ENCODE measurements around the gene TMX4. TPM values are rescaled to one million over a fixed set of nuclear protein-coding genes. Genes with fewer than 3 reads are reported as not detected.
"Not testable (repeated sequence)": the region's sequence is repeated elsewhere in the genome, so short reads cannot be mapped to it uniquely, and the experiment has no call there.

TMX4 gene
- total and polyA plus RNA-seq, 4 donors = 15.8 to 56.8 (median 35.6) TPM

DNA sequence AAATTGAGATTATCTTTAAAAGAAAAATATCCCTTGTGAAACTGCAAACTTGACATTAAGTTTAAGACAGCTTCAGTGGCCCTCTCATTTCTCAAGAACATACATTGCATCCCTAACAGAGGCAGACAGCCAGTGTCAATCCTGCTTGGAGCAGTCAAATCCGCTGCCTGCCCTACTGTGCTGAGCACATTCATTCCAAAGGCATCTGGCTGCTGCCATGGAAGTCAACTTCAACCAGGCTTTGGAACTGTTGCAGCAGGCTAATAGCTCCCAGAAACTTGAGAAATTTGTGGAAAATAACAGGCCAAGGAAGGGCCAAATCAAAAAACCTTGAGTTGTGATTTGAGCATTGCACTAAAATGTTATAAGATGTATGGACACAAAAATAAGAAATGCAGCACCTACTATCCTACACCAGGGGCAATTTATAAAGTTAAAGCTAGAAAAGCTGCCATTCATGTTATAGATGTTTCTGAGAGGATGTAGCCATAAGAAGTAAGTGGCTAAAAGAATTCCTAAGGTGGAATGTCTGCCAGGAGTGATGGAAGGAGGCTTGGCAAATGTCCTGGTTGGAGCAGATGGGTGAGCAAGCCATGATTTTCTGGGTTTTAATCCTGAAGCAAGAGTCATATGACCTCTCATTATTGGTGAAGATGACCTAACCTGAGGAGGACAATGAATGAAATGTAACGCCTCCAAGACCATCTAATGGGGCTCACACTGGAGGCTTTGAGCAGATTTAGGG, 47.9 kb downstream of the TMX4 start:
- no peak for ATAC-seq (ENCODE audit: low FRiP score)
- no peaks in the 10 kb centered on the region for H3K27me3 ChIP-seq (ENCODE audit: control insufficient read depth in 1 of 2, insufficient read depth in 2 of 2, low read length in 1 of 2)
- H3K4me1 ChIP-seq (ENCODE audit: control insufficient read depth in 1 of 2, insufficient read depth in 2 of 2, low read length in 2 of 2) = no peaks in the 10 kb centered on the region
- intact Hi-C loops (cut with DNase I) = no loop called here
- 73 to 76% methylated on average over 2 of the region's 2 CpGs for WGBS, 2 donors
- H3K36me3 ChIP-seq (ENCODE audit: control insufficient read depth in 1 of 2, insufficient read depth in 2 of 2, low read length in 1 of 2) = no peaks in the 10 kb centered on the region
- no peak overlapping the region for H3K4me3 ChIP-seq (ENCODE audit: low read length in 2 of 2)
- no peak overlapping the region for H3K27ac ChIP-seq (ENCODE audit: low read depth in 1 of 2, low read length in 2 of 2)
- DNase-seq = no peak
- no peaks in the 10 kb centered on the region for H3K9me3 ChIP-seq (ENCODE audit: control insufficient read depth, low read length)

DNA sequence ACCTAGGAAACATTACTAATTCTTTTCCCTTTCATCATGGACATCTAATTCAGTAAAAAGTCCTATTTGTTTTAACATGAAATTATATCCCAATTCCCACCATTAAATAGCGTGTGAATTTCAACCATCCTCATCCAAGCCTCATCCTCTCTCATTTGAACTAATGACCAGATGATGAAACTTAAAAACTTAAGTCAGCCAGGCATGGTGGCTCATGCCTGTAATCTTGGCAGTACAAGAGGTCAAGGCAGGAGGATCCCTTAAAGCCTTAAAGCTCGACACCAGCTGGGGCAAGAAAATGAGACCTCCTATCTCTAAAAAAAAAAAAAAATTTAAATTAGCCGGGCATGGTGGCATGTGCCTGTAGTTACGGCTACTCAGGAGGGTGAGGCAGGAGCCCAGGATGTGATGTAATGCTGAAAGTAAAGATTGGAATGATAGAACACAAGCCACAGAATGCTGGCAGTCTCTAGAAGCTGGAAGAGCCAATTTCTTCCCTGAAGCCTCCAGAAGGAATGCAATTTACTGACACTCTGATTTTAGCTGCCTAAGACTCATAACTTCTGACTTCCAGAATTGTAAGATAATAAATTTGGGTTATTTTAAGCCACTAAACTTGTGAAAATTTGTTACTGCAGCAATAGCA, 52.2 kb downstream of the TMX4 start:
- DNase-seq = no peak
- Histone ChIP-seq H3K4me1 (ENCODE audit: control insufficient read depth in 1 of 2, insufficient read depth in 2 of 2, low read length in 2 of 2) (no peaks in the 10 kb centered on the region), H3K27me3 (ENCODE audit: control insufficient read depth in 1 of 2, insufficient read depth in 2 of 2, low read length in 1 of 2) (no peaks in the 10 kb centered on the region), H3K9me3 (ENCODE audit: control insufficient read depth, low read length) (no peaks in the 10 kb centered on the region), H3K36me3 (ENCODE audit: control insufficient read depth in 1 of 2, insufficient read depth in 2 of 2, low read length in 1 of 2) (no peaks in the 10 kb centered on the region), H3K4me3 (ENCODE audit: low read length in 2 of 2) (no peak overlapping the region), H3K27ac (ENCODE audit: low read depth in 1 of 2, low read length in 2 of 2) (no peak overlapping the region)
- intact Hi-C loops (cut with DNase I) = no loop called here
- WGBS, 2 donors = 55 to 60% methylated on average over 4 of the region's 4 CpGs
- peak; percentile 76 for ATAC-seq (ENCODE audit: low FRiP score)

DNA sequence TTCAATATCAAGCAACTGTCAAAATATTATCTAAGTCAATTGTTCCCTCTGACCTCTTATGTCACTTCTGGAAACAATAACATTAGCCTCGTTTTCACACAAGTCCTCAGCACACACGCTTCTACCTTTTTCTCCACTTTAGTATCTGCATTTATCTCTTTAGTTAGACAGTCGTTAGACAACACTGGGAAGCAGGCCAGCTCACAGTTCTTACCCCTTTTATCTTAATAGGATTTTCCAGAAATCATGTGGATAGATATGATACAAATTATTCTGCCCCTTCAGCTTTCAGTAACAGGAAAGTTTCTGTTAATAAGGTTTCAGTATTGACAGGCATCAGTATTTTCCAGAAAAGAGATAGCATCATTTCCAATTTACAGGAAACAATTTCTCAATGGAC, 53.4 kb downstream of the TMX4 start:
- no peak overlapping the region for H3K4me3 ChIP-seq (ENCODE audit: low read length in 2 of 2)
- ATAC-seq (ENCODE audit: low FRiP score) = no peak
- H3K36me3 ChIP-seq (ENCODE audit: control insufficient read depth in 1 of 2, insufficient read depth in 2 of 2, low read length in 1 of 2) = no peaks in the 10 kb centered on the region
- intact Hi-C loops (cut with DNase I) = no loop called here
- H3K4me1 ChIP-seq (ENCODE audit: control insufficient read depth in 1 of 2, insufficient read depth in 2 of 2, low read length in 2 of 2) = no peaks in the 10 kb centered on the region
- H3K27ac ChIP-seq (ENCODE audit: low read depth in 1 of 2, low read length in 2 of 2) = no peak overlapping the region
- no peaks in the 10 kb centered on the region for H3K27me3 ChIP-seq (ENCODE audit: control insufficient read depth in 1 of 2, insufficient read depth in 2 of 2, low read length in 1 of 2)
- WGBS, 2 donors = 22 to 23% methylated on average over 3 of the region's 3 CpGs
- no peaks in the 10 kb centered on the region for H3K9me3 ChIP-seq (ENCODE audit: control insufficient read depth, low read length)
- DNase-seq = no peak

DNA sequence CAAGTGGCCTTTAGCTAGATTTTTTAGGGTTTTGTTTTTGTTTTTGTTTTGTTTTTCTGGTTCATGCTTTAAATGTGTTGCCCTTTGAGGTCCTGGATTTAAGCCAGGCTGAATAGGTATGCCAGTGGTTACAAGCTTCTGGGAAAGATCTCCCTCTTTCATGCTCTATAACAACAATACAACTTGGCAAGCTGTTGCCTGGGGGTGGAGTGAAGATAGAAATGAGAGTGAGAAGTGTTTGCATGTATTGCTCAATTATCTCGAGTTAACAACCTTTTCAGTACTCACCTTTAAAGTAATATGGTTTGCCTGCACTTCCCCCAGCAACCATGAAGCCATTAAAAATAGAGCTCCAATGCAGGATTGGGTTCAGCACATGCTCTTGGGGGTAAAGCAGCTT, 60.1 kb downstream of the TMX4 start:
- intact Hi-C loops (cut with DNase I) = no loop called here
- Histone ChIP-seq H3K27me3 (ENCODE audit: control insufficient read depth in 1 of 2, insufficient read depth in 2 of 2, low read length in 1 of 2) (no peaks in the 10 kb centered on the region), H3K4me3 (ENCODE audit: low read length in 2 of 2) (no peak overlapping the region), H3K36me3 (ENCODE audit: control insufficient read depth in 1 of 2, insufficient read depth in 2 of 2, low read length in 1 of 2) (no peaks in the 10 kb centered on the region), H3K4me1 (ENCODE audit: control insufficient read depth in 1 of 2, insufficient read depth in 2 of 2, low read length in 2 of 2) (no peaks in the 10 kb centered on the region), H3K9me3 (ENCODE audit: control insufficient read depth, low read length) (peaks cover 6% of the 10 kb centered on the region), H3K27ac (ENCODE audit: low read depth in 1 of 2, low read length in 2 of 2) (no peak overlapping the region)
- DNase-seq (no peak), ATAC-seq (ENCODE audit: low FRiP score) (no peak)
- 43 to 45% methylated on average over 1 of the region's 1 CpG for WGBS, 2 donors

DNA sequence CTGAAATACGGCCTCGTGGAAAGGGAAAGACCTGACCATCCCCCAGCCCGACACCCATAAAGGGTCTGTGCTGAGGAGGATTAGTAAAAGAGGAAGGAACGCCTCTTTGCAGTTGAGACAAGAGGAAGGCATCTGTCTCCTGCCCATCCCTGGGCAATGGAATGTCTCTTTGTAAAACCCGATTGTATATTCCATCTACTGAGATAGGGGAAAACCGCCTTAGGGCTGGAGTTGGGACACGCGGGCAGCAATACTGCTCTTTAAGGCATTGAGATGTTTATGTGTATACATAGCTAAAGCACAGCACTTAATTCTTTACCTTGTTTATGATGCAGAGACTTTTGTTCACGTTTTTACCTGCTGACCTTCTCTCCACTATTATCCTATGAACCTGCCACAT, 63.0 kb downstream of the TMX4 start:
- ATAC-seq (ENCODE audit: low FRiP score); H3K36me3 ChIP-seq (ENCODE audit: control insufficient read depth in 1 of 2, insufficient read depth in 2 of 2, low read length in 1 of 2); H3K27ac ChIP-seq (ENCODE audit: low read depth in 1 of 2, low read length in 2 of 2); H3K4me1 ChIP-seq (ENCODE audit: control insufficient read depth in 1 of 2, insufficient read depth in 2 of 2, low read length in 2 of 2); H3K4me3 ChIP-seq (ENCODE audit: low read length in 2 of 2); DNase-seq; intact Hi-C loops (cut with DNase I); H3K27me3 ChIP-seq (ENCODE audit: control insufficient read depth in 1 of 2, insufficient read depth in 2 of 2, low read length in 1 of 2); H3K9me3 ChIP-seq (ENCODE audit: control insufficient read depth, low read length): not testable (repeated sequence)
- 81 to 83% methylated on average over 9 of the region's 9 CpGs for WGBS, 2 donors

DNA sequence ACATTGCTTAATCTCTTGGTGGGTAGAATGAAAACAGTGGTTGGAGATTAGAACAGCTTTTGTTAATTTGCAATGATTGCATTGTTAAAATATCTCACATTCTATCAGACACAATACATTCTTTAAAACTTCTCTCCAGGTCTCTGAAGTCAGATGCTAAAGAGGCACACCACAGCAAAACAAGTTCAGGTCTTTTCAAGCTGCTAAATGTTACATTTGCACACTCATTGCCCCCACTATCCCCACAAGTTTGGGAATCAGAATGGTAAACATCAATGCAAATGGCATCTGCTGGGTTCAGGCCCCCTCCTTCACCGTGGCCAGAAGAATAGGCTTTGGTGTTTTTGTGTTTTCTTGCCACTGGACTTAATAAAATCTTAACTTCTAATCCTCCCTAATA, 69.2 kb downstream of the TMX4 start:
- Histone ChIP-seq H3K9me3 (ENCODE audit: control insufficient read depth, low read length) (no peaks in the 10 kb centered on the region), H3K36me3 (ENCODE audit: control insufficient read depth in 1 of 2, insufficient read depth in 2 of 2, low read length in 1 of 2) (no peaks in the 10 kb centered on the region), H3K27ac (ENCODE audit: low read depth in 1 of 2, low read length in 2 of 2) (no peak overlapping the region), H3K27me3 (ENCODE audit: control insufficient read depth in 1 of 2, insufficient read depth in 2 of 2, low read length in 1 of 2) (no peaks in the 10 kb centered on the region), H3K4me1 (ENCODE audit: control insufficient read depth in 1 of 2, insufficient read depth in 2 of 2, low read length in 2 of 2) (no peaks in the 10 kb centered on the region), H3K4me3 (ENCODE audit: low read length in 2 of 2) (no peak overlapping the region)
- DNase-seq (no peak), ATAC-seq (ENCODE audit: low FRiP score) (no peak)
- WGBS, 2 donors = 65 to 77% methylated on average over 1 of the region's 1 CpG
- intact Hi-C loops (cut with DNase I) = no loop called here

DNA sequence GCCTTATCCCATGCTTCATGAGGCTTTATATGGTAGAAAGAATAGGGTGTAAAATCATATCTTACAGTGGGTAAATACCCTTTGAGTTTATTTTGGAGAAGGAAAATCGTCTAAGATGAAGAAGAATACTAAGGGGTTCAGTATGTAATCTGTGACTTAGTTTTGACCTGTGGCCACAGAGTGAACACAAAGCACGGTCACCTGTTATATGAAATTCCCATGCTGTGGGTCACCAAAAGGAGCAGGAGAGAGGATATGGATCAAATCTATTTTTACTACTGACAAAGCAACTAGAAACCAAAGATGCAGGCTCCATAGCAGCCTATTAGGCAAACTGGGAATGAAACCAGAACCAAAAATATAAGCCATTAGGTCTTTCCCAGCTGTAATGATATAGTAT, 75.7 kb downstream of the TMX4 start:
- H3K9me3 ChIP-seq (ENCODE audit: control insufficient read depth, low read length) = no peaks in the 10 kb centered on the region
- H3K4me3 ChIP-seq (ENCODE audit: low read length in 2 of 2) = no peak overlapping the region
- 21 to 31% methylated on average over 2 of the region's 2 CpGs for WGBS, 2 donors
- H3K27ac ChIP-seq (ENCODE audit: low read depth in 1 of 2, low read length in 2 of 2) = no peak overlapping the region
- DNase-seq (no peak), ATAC-seq (ENCODE audit: low FRiP score) (no peak)
- H3K4me1 ChIP-seq (ENCODE audit: control insufficient read depth in 1 of 2, insufficient read depth in 2 of 2, low read length in 2 of 2) = no peaks in the 10 kb centered on the region
- H3K27me3 ChIP-seq (ENCODE audit: control insufficient read depth in 1 of 2, insufficient read depth in 2 of 2, low read length in 1 of 2) = no peaks in the 10 kb centered on the region
- intact Hi-C loops (cut with DNase I) = no loop called here
- no peaks in the 10 kb centered on the region for H3K36me3 ChIP-seq (ENCODE audit: control insufficient read depth in 1 of 2, insufficient read depth in 2 of 2, low read length in 1 of 2)

DNA sequence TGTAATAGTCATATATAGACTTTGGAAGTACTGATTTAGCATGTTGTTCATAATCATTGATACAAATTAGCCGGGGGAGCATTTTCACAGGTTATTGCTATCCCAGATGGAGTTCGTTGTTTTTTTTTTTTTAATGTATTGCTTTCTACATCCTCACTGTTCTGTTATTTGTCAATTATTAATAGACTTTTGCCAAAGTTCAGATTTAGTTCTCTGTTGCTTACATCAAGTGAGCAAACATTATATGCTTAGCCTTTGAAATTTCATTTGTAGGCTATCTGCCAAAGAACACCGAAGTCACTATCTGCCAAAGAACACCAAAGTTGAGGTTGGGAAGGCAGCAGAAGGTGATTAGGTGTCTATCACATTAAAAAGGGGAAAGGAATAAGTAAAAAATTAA, 79.2 kb downstream of the TMX4 start, which contains the start of gene HAO1:
Gene HAO1 (minus strand): TSS at position 118 of the 400 bp plus-strand sequence. CDS start 36 bp downstream, at position 82.
- Histone ChIP-seq H3K36me3 (ENCODE audit: control insufficient read depth in 1 of 2, insufficient read depth in 2 of 2, low read length in 1 of 2) (no peaks in the 10 kb centered on the region), H3K27me3 (ENCODE audit: control insufficient read depth in 1 of 2, insufficient read depth in 2 of 2, low read length in 1 of 2) (no peaks in the 10 kb centered on the region), H3K27ac (ENCODE audit: low read depth in 1 of 2, low read length in 2 of 2) (no peak within 1 kb of the TSS), H3K4me3 (ENCODE audit: low read length in 2 of 2) (no peak within 1 kb of the TSS), H3K4me1 (ENCODE audit: control insufficient read depth in 1 of 2, insufficient read depth in 2 of 2, low read length in 2 of 2) (no peaks in the 10 kb centered on the region), H3K9me3 (ENCODE audit: control insufficient read depth, low read length) (no peaks in the 10 kb centered on the region)
- ATAC-seq (ENCODE audit: low FRiP score) (no peak), DNase-seq (no peak)
- intact Hi-C loops (cut with DNase I) = no loop called here
- 85 to 87% methylated on average over 3 of the region's 3 CpGs for WGBS, 2 donors

DNA sequence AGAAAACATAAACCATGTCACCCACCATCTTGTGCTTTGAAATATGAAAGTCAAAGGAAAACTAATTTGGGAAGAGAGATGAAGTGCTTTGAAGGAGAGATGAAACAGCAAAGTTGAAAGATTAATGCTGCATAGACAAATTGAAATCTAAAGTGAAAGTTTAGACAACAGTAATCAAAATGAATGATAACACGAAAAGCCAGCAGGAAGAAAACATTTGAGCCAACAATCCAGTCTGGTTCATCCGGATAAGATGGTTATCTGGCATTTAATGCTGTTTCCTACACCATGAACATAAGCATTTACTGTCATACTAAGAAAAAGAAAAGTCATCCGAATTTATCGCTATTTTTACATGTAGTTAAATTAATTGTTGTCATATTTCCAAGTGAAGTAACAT, 79.9 kb downstream of the TMX4 start:
- 79 to 80% methylated on average over 4 of the region's 4 CpGs for WGBS, 2 donors
- H3K4me3 ChIP-seq (ENCODE audit: low read length in 2 of 2) = no peak overlapping the region
- DNase-seq (no peak), ATAC-seq (ENCODE audit: low FRiP score) (no peak)
- no peaks in the 10 kb centered on the region for H3K36me3 ChIP-seq (ENCODE audit: control insufficient read depth in 1 of 2, insufficient read depth in 2 of 2, low read length in 1 of 2)
- intact Hi-C loops (cut with DNase I) = loop anchor here in 1 of 2 donors (10.0 kb wide), 1 partner anchor 785 kb away; no protein-coding TSS in a partner anchor
- H3K27ac ChIP-seq (ENCODE audit: low read depth in 1 of 2, low read length in 2 of 2) = no peak overlapping the region
- no peaks in the 10 kb centered on the region for H3K4me1 ChIP-seq (ENCODE audit: control insufficient read depth in 1 of 2, insufficient read depth in 2 of 2, low read length in 2 of 2)
- H3K9me3 ChIP-seq (ENCODE audit: control insufficient read depth, low read length) = no peaks in the 10 kb centered on the region
- no peaks in the 10 kb centered on the region for H3K27me3 ChIP-seq (ENCODE audit: control insufficient read depth in 1 of 2, insufficient read depth in 2 of 2, low read length in 1 of 2)
